Cortex of kidney (tissue), 1 donor: ENCODE measurements around the gene MDP1.
"Not testable (repeated sequence)": the region's sequence is repeated elsewhere in the genome, so short reads cannot be mapped to it uniquely, and the experiment has no call there.

ENCODE experiments used
- DNase-seq: peaks from one replicate; lab custom pipeline; 2025; lab: John Stamatoyannopoulos, UW

The MDP1 gene

GRCh38 chr14:24250354-24250753, 34.5 kb upstream of the MDP1 start:
- no peak for DNase-seq

- no peak for DNase-seq
These were observed 33.6 kb upstream of the MDP1 start for GRCh38 chr14:24249230-24250021.

GRCh38 chr14:24247422-24247821, 31.6 kb upstream of the MDP1 start:
- DNase-seq = no peak

GRCh38 chr14:24246765-24247212, 30.9 kb upstream of the MDP1 start:
- DNase-seq = no peak

GRCh38 chr14:24245350-24245749, 29.5 kb upstream of the MDP1 start:
- DNase-seq = not testable (repeated sequence)

- DNase-seq = no peak
These were observed 27.5 kb upstream of the MDP1 start for GRCh38 chr14:24243336-24243836.

- DNase-seq = no peak
These were observed 26.1 kb upstream of the MDP1 start for GRCh38 chr14:24241829-24242443.

DNA sequence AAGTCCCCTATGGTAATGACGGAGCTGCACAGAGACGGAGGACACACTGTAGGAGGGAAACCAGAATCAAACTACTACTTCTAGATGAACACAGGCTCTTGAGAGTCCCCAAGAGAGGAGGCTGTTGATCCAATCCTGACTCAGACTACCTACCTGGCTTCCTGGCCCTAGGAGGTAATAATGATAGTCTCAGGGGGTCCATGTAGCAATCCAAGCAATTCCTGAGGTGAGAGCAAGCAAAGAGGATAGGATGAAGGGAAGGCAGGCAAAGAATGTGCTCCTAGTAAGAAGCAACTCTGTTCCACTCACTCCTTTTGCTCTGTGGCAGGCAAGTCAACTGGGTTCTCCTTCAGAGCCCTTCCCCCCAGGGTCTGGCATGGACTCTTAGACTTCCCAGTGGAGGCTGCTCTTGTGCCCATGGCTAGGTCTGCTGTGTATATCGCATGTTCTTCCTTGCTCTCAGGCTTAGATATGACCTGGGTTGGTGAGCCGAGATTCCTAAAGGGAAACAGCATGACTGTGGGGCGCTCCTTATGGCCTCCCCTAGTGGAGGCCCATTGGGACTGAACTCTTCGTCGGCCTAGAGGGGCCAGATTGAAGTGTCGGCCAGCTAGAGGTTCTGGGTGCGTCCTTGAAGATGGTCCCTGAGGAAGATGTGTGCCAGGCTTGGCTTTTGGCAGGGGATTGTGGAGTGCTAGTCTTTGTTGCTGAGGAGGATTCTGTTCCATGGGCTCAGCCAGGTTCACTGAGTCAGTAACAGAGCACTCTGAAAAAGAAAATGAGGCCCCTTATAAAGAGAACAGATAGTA, 24.4 kb upstream of the MDP1 start:
- no peak for DNase-seq

DNA sequence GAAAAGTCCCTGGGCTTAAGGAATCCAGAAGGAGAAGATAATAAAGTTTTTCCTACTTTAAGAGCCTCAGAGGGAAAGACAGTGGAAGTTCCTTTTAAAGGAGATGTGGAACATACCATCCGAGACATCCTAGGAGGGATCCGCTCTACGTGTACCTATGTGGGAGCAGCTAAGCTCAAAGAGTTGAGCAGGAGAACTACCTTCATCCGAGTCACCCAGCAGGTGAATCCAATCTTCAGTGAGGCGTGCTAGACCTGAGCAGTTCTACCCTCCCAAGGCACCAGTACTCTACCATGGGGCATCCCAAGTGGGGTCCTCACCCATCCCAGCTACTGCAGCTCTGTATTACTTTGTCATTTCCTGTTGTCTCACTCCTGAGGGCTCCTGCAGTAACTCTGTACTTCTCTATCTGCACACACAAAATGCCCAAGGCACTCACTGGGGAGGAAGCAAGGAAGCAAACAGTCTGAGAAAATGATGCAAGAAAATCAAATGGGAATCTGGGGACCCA, 22.7 kb upstream of the MDP1 start:
- no peak for DNase-seq

GRCh38 chr14:24238123-24238522, 22.3 kb upstream of the MDP1 start:
- DNase-seq = no peak

DNA sequence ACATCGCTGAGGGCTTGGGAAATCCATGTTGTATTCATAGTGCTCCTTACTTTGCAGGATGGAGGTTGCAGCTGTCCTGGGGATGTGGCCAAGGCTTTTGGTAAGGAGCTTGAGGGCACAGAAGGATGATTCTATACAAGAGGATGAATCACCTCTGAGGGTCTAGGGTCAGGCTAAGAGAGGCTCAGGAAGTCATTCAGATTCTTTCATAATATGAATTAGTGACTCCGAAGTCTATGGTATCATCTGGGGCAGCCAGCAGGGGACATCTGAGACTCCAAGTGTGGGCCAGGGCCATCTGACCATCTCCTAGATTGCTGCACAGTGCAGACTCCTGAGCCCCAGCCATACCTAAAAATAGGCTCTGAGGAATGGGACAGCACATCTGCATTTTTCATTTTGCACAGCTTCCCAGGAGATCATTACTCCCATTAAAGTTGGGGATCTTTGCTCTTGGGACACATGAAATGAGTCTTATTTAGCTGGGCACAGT, 21.6 kb upstream of the MDP1 start:
- DNase-seq = no peak

DNA sequence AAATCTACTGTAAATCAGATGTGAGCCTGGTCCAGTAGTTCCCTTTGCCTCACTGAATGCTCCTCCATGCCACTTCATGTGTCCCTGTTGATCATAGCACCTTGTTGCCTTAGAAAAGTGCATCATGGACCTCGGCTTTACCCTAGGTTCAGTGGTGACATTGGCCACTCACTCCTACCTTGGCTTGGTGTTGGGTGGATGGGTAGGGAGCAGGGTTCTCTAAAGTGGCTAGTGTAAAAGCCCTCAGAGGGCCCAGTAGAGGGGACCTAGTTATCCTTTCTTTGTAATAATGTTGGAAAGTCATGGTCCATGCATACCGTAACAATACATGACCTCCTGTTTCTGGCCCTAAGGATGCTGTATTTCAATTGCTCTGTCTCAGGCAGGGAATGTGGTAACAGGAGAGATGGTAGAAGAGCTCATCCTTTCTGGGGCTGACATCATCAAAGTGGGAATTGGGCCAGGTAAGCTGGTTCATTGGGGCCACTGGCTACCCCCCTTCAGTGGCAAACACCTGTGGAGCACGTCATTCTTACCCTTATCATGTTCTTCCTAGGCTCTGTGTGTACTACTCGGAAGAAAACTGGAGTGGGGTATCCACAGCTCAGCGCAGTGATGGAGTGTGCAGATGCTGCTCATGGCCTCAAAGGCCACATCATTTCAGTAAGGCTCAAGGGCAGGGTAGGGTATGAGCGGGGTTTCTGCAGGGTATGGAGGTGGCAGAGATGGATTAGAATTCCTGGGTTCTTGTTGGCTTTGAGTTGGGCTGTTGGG, 21.0 kb upstream of the MDP1 start:
- DNase-seq = no peak

- no peak for DNase-seq
These were observed 20.2 kb upstream of the MDP1 start for GRCh38 chr14:24235804-24236688.

GRCh38 chr14:24234095-24235005, 18.5 kb upstream of the MDP1 start:
- DNase-seq = no peak

DNA sequence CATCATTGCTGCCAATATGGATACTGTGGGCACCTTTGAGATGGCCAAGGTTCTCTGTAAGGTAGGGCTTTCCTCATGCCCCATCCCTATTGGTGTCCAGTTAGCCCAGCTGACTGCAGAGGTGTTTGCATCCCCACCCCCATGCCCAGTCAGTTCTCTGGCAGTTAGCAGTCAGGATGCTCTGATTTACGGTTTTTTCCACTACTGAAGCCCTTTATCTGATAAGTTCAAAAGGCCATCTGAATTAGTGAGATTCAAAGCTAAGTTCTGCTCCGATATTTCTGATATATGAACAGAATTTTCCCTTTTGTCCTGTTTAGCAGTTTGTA, 17.6 kb upstream of the MDP1 start:
- DNase-seq = no peak

DNA sequence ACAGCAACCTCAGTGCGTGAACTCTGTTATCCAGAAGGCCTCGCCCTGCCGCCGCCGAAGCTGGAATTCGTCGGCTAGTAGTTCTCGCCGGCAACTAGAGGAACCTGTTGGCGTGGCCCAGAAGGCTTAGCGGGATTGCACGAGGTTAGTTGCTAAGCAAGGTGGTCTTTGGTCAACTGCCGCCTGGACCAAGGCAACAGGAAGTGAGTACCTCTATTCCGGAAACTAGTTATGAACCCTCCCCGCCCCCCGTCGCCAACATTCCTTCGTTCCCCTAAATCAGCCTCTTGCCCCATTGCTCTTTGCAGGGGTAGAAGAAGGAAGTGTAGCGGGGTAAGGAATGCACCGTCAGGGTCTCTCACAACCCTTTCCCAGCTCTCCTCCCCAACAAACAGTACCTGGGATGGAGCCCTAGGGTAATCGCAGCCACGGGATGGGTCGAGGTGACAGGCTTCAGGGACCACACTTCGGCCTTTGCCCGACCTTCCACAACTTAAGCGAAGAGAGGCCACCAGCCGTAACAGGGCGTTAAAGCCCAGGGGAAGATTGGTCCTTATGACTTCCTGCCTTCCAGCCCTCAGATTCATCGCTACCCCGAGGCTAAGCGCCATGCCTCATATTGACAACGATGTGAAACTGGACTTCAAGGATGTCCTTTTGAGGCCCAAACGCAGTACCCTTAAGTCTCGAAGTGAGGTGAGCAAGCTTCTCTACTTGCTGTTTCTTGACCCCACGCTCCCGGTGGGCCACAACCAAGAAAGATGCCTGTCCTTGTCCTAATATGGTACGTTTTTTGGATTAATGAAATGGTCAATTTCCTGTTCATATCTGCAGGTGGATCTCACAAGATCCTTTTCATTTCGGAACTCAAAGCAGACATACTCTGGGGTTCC, 17.0 kb upstream of the MDP1 start, which contains the start of gene GMPR2:
Gene GMPR2, plus strand, starts transcription at position 285 of the 893 bp plus-strand sequence. Its CDS starts 325 bp downstream, at position 610.
- peak; percentile 25 for DNase-seq

DNA sequence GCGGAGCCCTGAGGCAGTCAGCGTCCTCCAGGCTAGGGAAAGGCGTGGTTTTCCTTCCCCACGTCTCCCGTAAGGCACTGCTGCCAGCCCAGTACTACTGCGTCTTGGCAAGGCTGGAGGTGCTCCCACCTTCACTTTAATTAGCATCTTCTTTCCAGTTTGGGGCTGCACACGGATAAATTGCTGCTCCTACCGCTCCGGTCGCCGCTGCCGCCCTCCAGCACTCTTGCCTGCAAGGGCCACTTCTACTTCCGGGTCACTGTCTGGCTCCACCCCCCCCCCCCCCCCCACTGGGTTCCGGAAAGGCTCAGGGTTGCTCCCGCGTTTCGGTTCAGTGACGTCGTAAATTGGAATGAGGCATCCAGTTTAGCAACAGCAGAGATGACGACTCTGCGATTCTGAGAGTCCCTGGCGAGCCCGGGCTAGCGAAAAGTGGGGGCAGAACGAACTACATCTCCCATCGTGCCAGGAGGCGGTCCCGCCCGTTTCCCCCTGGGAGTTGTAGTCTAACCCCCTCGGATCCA, 16.3 kb upstream of the MDP1 start, which contains the start of gene NEDD8:
Gene NEDD8, minus strand, starts transcription at position 247 of the 524 bp plus-strand sequence. Its CDS starts 100 bp downstream, at position 147.
- DNase-seq = no peak
